T-cell (primary cell): ENCODE data around the gene EPG5. TPM values are rescaled to one million over a fixed set of nuclear protein-coding genes. Genes with fewer than 3 reads are reported as not detected.

ENCODE experiments used
- ATAC-seq, 4 experiments: fragments of 200-7000 bp in 3 of 4; fragments of 150-1000 bp in 1 of 4; cut with Tn5 transposase; replicated peaks in 1 of 4; 1 replicate in 3 of 4; 2 replicates in 1 of 4; pipeline ENCODE4 v1.10.0; 2021; ENCODE audit warnings: moderate library complexity in 3 of 4, mild to moderate bottlenecking in 2 of 4, moderate number of reproducible peaks in 1 of 4
- CTCF ChIA-PET, 2 donors: fragments of 300-600 bp; sonication (Branson Sonifier 250); formaldehyde crosslinking; loops; one replicate each; lab custom pipeline; 2022; ENCODE audit warnings: antibody characterized with exemption in 2 of 2; lab: Charles Lee
- POLR2A ChIA-PET, 2 donors: fragments of 300-600 bp; sonication (Branson Sonifier 250); formaldehyde crosslinking; loops; one replicate each; lab custom pipeline; 2022; ENCODE audit warnings: antibody characterized with exemption in 2 of 2; lab: Charles Lee
- DNase-seq, 35 experiments: peaks; one replicate each; pipeline versions ENCODE4 v3.0.0 to v3.0.0-alpha.2; 2013 to 2023
- H3K27ac ChIP-seq: one replicate; pipeline ENCODE4 v1.5.1; 2013; ENCODE audit warnings: low read length
- H3K27me3 ChIP-seq, 2 experiments: replicated peaks in 1 of 2; 1 replicate in 1 of 2; 2 replicates in 1 of 2; pipeline versions ENCODE4 v1.6.1 to v1.7.0; 2013; ENCODE audit warnings: low read length in 1 of 2, mixed read lengths in 1 of 2; ENCODE audit not compliant: control insufficient read depth in 2 of 2, insufficient read depth in 2 of 2; ENCODE audit errors: extremely low read depth in 1 of 2
- H3K36me3 ChIP-seq, 2 donors: 1 replicate in 1 of 2; 2 replicates in 1 of 2; pipeline versions ENCODE4 v1.6.1 to v1.7.0; 2013; ENCODE audit warnings: low read length in 1 of 2; ENCODE audit not compliant: control insufficient read depth in 2 of 2, insufficient read depth in 1 of 2; ENCODE audit errors: extremely low read depth in 1 of 2
- H3K4me1 ChIP-seq, 2 experiments: 1 replicate in 1 of 2; 2 replicates in 1 of 2; pipeline versions ENCODE4 v1.6.1 to v1.7.0; 2013; ENCODE audit warnings: low read length in 2 of 2, mixed read lengths in 1 of 2; ENCODE audit not compliant: insufficient read depth in 2 of 2, control insufficient read depth in 1 of 2; ENCODE audit errors: extremely low read depth in 1 of 2
- H3K4me3 ChIP-seq, 2 donors: 1 replicate in 1 of 2; 2 replicates in 1 of 2; pipeline versions ENCODE4 v1.5.1 to v1.7.0; 2013; ENCODE audit warnings: mild to moderate bottlenecking in 2 of 2, low read length in 1 of 2, moderate library complexity in 1 of 2; ENCODE audit not compliant: control insufficient read depth in 1 of 2; ENCODE audit errors: extremely low read depth in 1 of 2
- H3K9me3 ChIP-seq: 2 replicates; pipeline ENCODE4 v1.7.0; 2013
- H3K27ac Mint-ChIP-seq, 2 donors: one replicate each; pipeline ENCODE4 v1.8.0; 2020 to 2021; ENCODE audit warnings: mild to moderate bottlenecking in 2 of 2, mixed read lengths in 2 of 2
- H3K27me3 Mint-ChIP-seq, 2 donors: one replicate each; pipeline ENCODE4 v1.8.0; 2021 to 2022; ENCODE audit warnings: mixed read lengths in 2 of 2
- H3K36me3 Mint-ChIP-seq: one replicate; pipeline ENCODE4 v1.8.0; 2021; ENCODE audit warnings: mixed read lengths
- H3K4me1 Mint-ChIP-seq, 3 donors: one replicate each; pipeline ENCODE4 v1.8.0; 2020 to 2022; ENCODE audit warnings: mixed read lengths in 3 of 3, mild to moderate bottlenecking in 1 of 3
- H3K4me3 Mint-ChIP-seq, 3 donors: one replicate each; pipeline ENCODE4 v1.8.0; 2020 to 2022; ENCODE audit warnings: mild to moderate bottlenecking in 3 of 3, mixed read lengths in 3 of 3, moderate library complexity in 3 of 3
- H3K9me3 Mint-ChIP-seq, 3 donors: one replicate each; pipeline ENCODE4 v1.8.0; 2020 to 2022; ENCODE audit warnings: mixed read lengths in 3 of 3
- WGBS: methylation state at CpG from one replicate; pipeline ENCODE4 v1.1.5; 2013; ENCODE audit warnings: missing lambda C conversion rate; ENCODE audit not compliant: insufficient coverage; 5-methylcytosine and 5-hydroxymethylcytosine counted together
- total RNA-seq, 35 experiments: library from RNA in 6 of 35; stranded (reverse) in 6 of 35; fragments of 120-200 nt in 1 of 35; gene quantifications; one replicate each; pipeline versions ENCODE4 v1.2.1 to v1.2.4 and lab custom pipeline; 2013 to 2026

Gene EPG5
- total RNA-seq, 5 donors from 2014 or later (not counting 1 experiment from before 2014, with no cell fraction given): 39.2 to 54.4 (median 42.6) TPM

GRCh38 chr18:45891806-45892205 is 75.3 kb downstream of the EPG5 start:
- Histone ChIP-seq H3K4me1 (no peaks in the 10 kb centered on the region), H3K27ac (no peak overlapping the region), H3K36me3 (peaks cover 4 to 35% of the 10 kb centered on the region in 2 donors), H3K27me3 (no peaks in the 10 kb centered on the region), H3K4me3 (no peak overlapping the region), H3K9me3 (no peaks in the 10 kb centered on the region)
- Mint-ChIP-seq H3K4me3 (no peak overlapping the region), H3K4me1 (peaks cover 0 to 3% (median 2%) of the 10 kb centered on the region in 3 donors), H3K27me3 (no peaks in the 10 kb centered on the region), H3K9me3 (no peaks in the 10 kb centered on the region), H3K27ac (peak overlapping the region in 1 of 2 donors; percentile 59), H3K36me3 (peaks cover 51% of the 10 kb centered on the region)
- DNase-seq (no peak), ATAC-seq (no peak)
- no CpG with 5 or more reads among the region's 2 CpGs for WGBS
- ChIA-PET CTCF (interaction anchor here (0.6 to 1.1 kb wide), 3 partner anchors 12 to 98 kb away, joined by 3 to 4 read pairs (median 3); no protein-coding TSS in a partner anchor), POLR2A (no interaction called here)

GRCh38 chr18:45890606-45891005 is 76.5 kb downstream of the EPG5 start:
- CTCF ChIA-PET: interaction anchor here (0.6 to 1.2 kb wide), 4 partner anchors 11 to 39 kb away, joined by 3 to 4 read pairs (median 4); no protein-coding TSS in a partner anchor
- POLR2A ChIA-PET: interaction anchor here in 1 of 2 donors (0.6 kb wide), 1 partner anchor 203 kb away, joined by 3 read pairs; no protein-coding TSS in a partner anchor
- H3K4me3 Mint-ChIP-seq: no peak overlapping the region
- no peak overlapping the region for H3K27ac Mint-ChIP-seq
- no peaks in the 10 kb centered on the region for H3K27me3 Mint-ChIP-seq
- no peaks in the 10 kb centered on the region for H3K9me3 Mint-ChIP-seq
- Histone ChIP-seq H3K9me3 (no peaks in the 10 kb centered on the region), H3K27me3 (no peaks in the 10 kb centered on the region), H3K4me3 (no peak overlapping the region), H3K36me3 (peaks cover 4 to 30% of the 10 kb centered on the region in 2 donors), H3K27ac (no peak overlapping the region), H3K4me1 (no peaks in the 10 kb centered on the region)
- peaks cover 42% of the 10 kb centered on the region for H3K36me3 Mint-ChIP-seq
- WGBS: no CpG with 5 or more reads among the region's 1 CpG
- ATAC-seq: no peak
- peaks cover 0 to 3% (median 2%) of the 10 kb centered on the region in 3 donors for H3K4me1 Mint-ChIP-seq
- no peak for DNase-seq

- ChIA-PET POLR2A (no interaction called here), CTCF (no interaction called here)
- no peak for DNase-seq
- Histone ChIP-seq H3K27ac (no peak overlapping the region), H3K9me3 (no peaks in the 10 kb centered on the region), H3K4me3 (no peak overlapping the region), H3K36me3 (peaks cover 4 to 34% of the 10 kb centered on the region in 2 donors), H3K27me3 (no peaks in the 10 kb centered on the region), H3K4me1 (no peaks in the 10 kb centered on the region)
- no peak overlapping the region for H3K4me3 Mint-ChIP-seq
- no peak for ATAC-seq
- H3K27ac Mint-ChIP-seq: peak overlapping the region; percentile 6 to 72
- H3K36me3 Mint-ChIP-seq: peaks cover 34% of the 10 kb centered on the region
- WGBS: no CpG with 5 or more reads among the region's 3 CpGs
- peaks cover 0 to 3% (median 2%) of the 10 kb centered on the region in 3 donors for H3K4me1 Mint-ChIP-seq
- no peaks in the 10 kb centered on the region for H3K9me3 Mint-ChIP-seq
- no peaks in the 10 kb centered on the region for H3K27me3 Mint-ChIP-seq
Observed at GRCh38 chr18:45889419-45890064, 77.6 kb downstream of the EPG5 start.

- no peaks in the 10 kb centered on the region for H3K4me1 ChIP-seq
- no peaks in the 10 kb centered on the region for H3K9me3 Mint-ChIP-seq
- CTCF ChIA-PET: no interaction called here
- no peak overlapping the region for H3K4me3 Mint-ChIP-seq
- ATAC-seq (no peak), DNase-seq (no peak)
- 100% methylated on average over 1 of the region's 5 CpGs for WGBS
- POLR2A ChIA-PET: no interaction called here
- peaks cover 0 to 3% (median 2%) of the 10 kb centered on the region in 3 donors for H3K4me1 Mint-ChIP-seq
- H3K36me3 ChIP-seq: peaks cover 5 to 43% of the 10 kb centered on the region in 2 donors
- peak overlapping the region in 1 of 2 donors; percentile 52 for H3K27ac Mint-ChIP-seq
- H3K27ac ChIP-seq: no peak overlapping the region
- no peaks in the 10 kb centered on the region for H3K27me3 Mint-ChIP-seq
- no peaks in the 10 kb centered on the region for H3K27me3 ChIP-seq
- H3K36me3 Mint-ChIP-seq: peaks cover 41% of the 10 kb centered on the region
- no peak overlapping the region for H3K4me3 ChIP-seq
- no peaks in the 10 kb centered on the region for H3K9me3 ChIP-seq
Observed at GRCh38 chr18:45887585-45887984, 79.5 kb downstream of the EPG5 start.

GRCh38 chr18:45880876-45881558 is 86.1 kb downstream of the EPG5 start:
- DNase-seq: no peak
- ATAC-seq: no peak
- no peaks in the 10 kb centered on the region for H3K27me3 Mint-ChIP-seq
- Histone ChIP-seq H3K36me3 (peaks cover 7 to 35% of the 10 kb centered on the region in 2 donors), H3K4me3 (no peak overlapping the region), H3K4me1 (peaks cover 0 to 9% of the 10 kb centered on the region in 2 experiments), H3K27me3 (no peaks in the 10 kb centered on the region), H3K9me3 (no peaks in the 10 kb centered on the region), H3K27ac (no peak overlapping the region)
- ChIA-PET POLR2A (interaction anchor here in 1 of 2 donors (0.5 kb wide), 1 partner anchor 85 kb away, joined by 3 read pairs; no protein-coding TSS in a partner anchor), CTCF (interaction anchor here (0.6 to 9.6 kb wide), 15 partner anchors 12 to 257 kb away, joined by 3 to 173 read pairs (median 7); no protein-coding TSS in a partner anchor)
- H3K4me3 Mint-ChIP-seq: no peak overlapping the region
- no peaks in the 10 kb centered on the region for H3K9me3 Mint-ChIP-seq
- peaks cover 8 to 11% (median 9%) of the 10 kb centered on the region in 3 donors for H3K4me1 Mint-ChIP-seq
- H3K36me3 Mint-ChIP-seq: peaks cover 41% of the 10 kb centered on the region
- H3K27ac Mint-ChIP-seq: no peak overlapping the region
- 100% methylated on average over 1 of the region's 3 CpGs for WGBS
